ENCODE results near the gene MYO7A. TPM values are rescaled to one million over a fixed set of nuclear protein-coding genes. Genes with fewer than 3 reads are reported as not detected.

The MYO7A gene
- total and polyA plus RNA-seq, 8 donors: 1.4 to 29.2 (median 3.3) TPM

DNA sequence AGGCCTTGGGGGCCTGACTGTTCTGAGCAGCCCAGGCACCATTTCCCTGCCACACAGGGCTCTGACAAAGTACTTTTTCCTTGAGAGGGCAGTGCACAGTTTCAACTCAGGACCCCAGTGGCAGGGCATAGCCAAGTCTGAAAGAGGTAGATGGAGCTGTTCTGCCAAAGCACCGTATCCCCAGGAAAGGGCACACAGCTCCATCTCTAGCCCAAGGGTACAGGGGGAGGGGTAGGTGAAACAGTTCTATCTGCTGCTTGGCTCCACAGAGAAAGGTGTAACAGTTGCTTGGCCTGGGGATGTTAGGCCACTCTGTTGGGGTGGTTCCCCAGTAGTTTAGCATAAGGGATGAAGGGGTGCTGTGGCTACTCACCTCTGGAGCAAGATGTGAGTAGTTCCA lies 125.6 kb downstream of the MYO7A start:
- WGBS, 5 donors: 88 to 100% (median 100%) methylated on average over 1 of the region's 1 CpG
- TF ChIP-seq, protein P1, sequence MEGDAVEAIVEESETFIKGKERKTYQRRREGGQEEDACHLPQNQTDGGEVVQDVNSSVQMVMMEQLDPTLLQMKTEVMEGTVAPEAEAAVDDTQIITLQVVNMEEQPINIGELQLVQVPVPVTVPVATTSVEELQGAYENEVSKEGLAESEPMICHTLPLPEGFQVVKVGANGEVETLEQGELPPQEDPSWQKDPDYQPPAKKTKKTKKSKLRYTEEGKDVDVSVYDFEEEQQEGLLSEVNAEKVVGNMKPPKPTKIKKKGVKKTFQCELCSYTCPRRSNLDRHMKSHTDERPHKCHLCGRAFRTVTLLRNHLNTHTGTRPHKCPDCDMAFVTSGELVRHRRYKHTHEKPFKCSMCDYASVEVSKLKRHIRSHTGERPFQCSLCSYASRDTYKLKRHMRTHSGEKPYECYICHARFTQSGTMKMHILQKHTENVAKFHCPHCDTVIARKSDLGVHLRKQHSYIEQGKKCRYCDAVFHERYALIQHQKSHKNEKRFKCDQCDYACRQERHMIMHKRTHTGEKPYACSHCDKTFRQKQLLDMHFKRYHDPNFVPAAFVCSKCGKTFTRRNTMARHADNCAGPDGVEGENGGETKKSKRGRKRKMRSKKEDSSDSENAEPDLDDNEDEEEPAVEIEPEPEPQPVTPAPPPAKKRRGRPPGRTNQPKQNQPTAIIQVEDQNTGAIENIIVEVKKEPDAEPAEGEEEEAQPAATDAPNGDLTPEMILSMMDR (IDR thresholded peaks at IDR 0.05): no peak
- TF ChIP-seq POLR2AphosphoS5 (IDR thresholded peaks at IDR 0.05): no peak
- TF ChIP-seq EP300 (IDR thresholded peaks at IDR 0.05): no peak
- no peak for TF ChIP-seq POLR2A (IDR thresholded peaks at IDR 0.05)
- H3K4me3 ChIP-seq: no peak overlapping the region
- intact Hi-C loops (cut with DNase I; ENCODE audit: low total_unique reads): no loop called here
- no peaks in the 10 kb centered on the region for H3K36me3 ChIP-seq
- peak overlapping the region in 2 of 5 donors; percentile 47 to 48 for H3K27ac ChIP-seq
- DNase-seq: no peak
- H3K4me1 ChIP-seq: peaks cover 0 to 12% (median 3%) of the 10 kb centered on the region in 4 donors
- no peaks in the 10 kb centered on the region for H3K27me3 ChIP-seq
- H3K9me3 ChIP-seq: peaks cover 0 to 7% (median 0%) of the 10 kb centered on the region in 4 donors

DNA sequence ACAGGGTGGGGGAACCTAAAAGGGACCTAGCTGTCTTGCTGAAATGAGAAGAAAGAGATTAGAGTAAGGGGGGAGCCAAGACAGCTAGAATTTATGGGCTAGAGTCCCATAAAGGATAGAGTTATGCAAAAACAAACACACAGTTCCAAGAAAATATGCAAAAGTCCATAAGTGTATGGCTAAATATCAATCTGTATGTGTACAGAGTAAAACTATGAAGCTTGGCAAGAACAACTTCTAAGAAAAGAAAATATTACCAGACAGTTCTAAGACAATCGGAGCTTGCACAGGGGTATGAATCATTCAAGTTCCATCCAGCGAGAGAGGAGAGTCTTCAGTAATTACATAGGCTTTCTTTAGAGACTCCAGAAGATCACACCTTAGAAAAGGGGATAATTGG lies 131.6 kb downstream of the MYO7A start:
- TF ChIP-seq POLR2AphosphoS5 (IDR thresholded peaks at IDR 0.05) (no peak), POLR2A (IDR thresholded peaks at IDR 0.05) (no peak), EP300 (IDR thresholded peaks at IDR 0.05) (no peak)
- TF ChIP-seq, protein P1 (IDR thresholded peaks at IDR 0.05): no peak
- intact Hi-C loops (cut with DNase I; ENCODE audit: low total_unique reads): no loop called here
- Histone ChIP-seq H3K27ac (no peak overlapping the region), H3K9me3 (peaks cover 6 to 34% (median 17%) of the 10 kb centered on the region in 4 donors), H3K4me3 (no peak overlapping the region), H3K27me3 (no peaks in the 10 kb centered on the region), H3K4me1 (no peaks in the 10 kb centered on the region), H3K36me3 (no peaks in the 10 kb centered on the region)
- peak in 1 of 2 donors; percentile 13 for DNase-seq
- WGBS, 5 donors: 68 to 90% (median 80%) methylated on average over 2 of the region's 2 CpGs

DNA sequence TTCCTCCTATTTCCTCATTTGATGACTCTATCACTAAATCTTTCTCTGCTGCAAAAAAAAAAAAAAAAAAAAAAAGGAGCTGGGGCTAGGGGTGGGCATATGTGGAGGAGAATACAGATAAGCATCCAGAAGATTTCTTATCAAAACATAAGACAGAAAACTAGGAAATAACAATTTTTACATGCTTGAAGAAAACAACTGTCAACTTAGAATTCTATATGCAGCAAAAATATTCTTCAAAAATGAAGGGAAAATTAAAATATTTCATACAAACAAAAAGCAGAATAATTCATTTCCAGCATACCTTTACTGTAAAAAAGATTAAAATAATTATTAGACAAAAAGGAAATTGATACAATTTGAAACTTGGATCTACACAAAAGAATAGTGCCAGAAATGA lies 134.8 kb downstream of the MYO7A start:
- intact Hi-C loops (cut with DNase I; ENCODE audit: low total_unique reads): no loop called here
- TF ChIP-seq, protein P1 (IDR thresholded peaks at IDR 0.05): no peak
- TF ChIP-seq POLR2AphosphoS5 (IDR thresholded peaks at IDR 0.05) (no peak), POLR2A (IDR thresholded peaks at IDR 0.05) (no peak), EP300 (IDR thresholded peaks at IDR 0.05) (no peak)

More for the DNA sequence above, 134.8 kb downstream of the MYO7A start:
- Histone ChIP-seq H3K27ac (no peak overlapping the region), H3K9me3 (peaks cover 6 to 36% (median 17%) of the 10 kb centered on the region in 4 donors), H3K4me3 (no peak overlapping the region), H3K27me3 (no peaks in the 10 kb centered on the region), H3K4me1 (no peaks in the 10 kb centered on the region), H3K36me3 (no peaks in the 10 kb centered on the region)
- no peak for DNase-seq

Other genes with a start within 250 kb of the MYO7A start
- gene B3GNT6, start 93.8 kb upstream of the MYO7A start, total RNA-seq: 100 to 1,000 TPM in 1 of 5 donors, 10 to 100 TPM in 4; 14.5 to 164 (median 61.3) TPM
- 1 to 10 TPM in 2 of 3 donors, under 1 TPM in 1; 0.55 to 5.3 (median 3.1) TPM for gene B3GNT6, start 93.8 kb upstream of the MYO7A start, polyA plus RNA-seq
- 100 to 1,000 TPM in 2 of 5 donors, 10 to 100 TPM in 3; 36.4 to 110 (median 86.2) TPM for gene CAPN5, start 61.3 kb upstream of the MYO7A start, total RNA-seq
- 10 to 100 TPM; 10.0 to 53.0 (median 21.7) TPM for gene CAPN5, start 61.3 kb upstream of the MYO7A start, polyA plus RNA-seq
- gene OMP, start 25.4 kb upstream of the MYO7A start, total RNA-seq: 10 to 100 TPM in 3 of 5 donors, 1 to 10 TPM in 1, not detected in 1; 2.6 to 63.7 (median 28.3) TPM
- 1 to 10 TPM in 1 of 3 donors, not detected in 2; 1.1 TPM for gene OMP, start 25.4 kb upstream of the MYO7A start, polyA plus RNA-seq
- not detected for gene GDPD4, start 173.4 kb downstream of the MYO7A start, total RNA-seq
- gene GDPD4, start 173.4 kb downstream of the MYO7A start, polyA plus RNA-seq: under 1 TPM in 1 of 3 donors, not detected in 2; 0.12 TPM